Activated CD4-positive, alpha-beta T cell treated with anti-CD3 and anti-CD28 coated beads, Interleukin-2, amount 50 U/mL, for 24 hours (primary cell): ENCODE data around the gene WDR62.

Experiments used
- DNase-seq, 2 donors: peaks; one replicate each; pipeline ENCODE4 v3.0.0-alpha.2; 2020; ENCODE audit warnings: low read depth in 1 of 2, low spot score in 1 of 2

WDR62 gene

GRCh38 chr19:36054733-36055686, at the start of gene WDR62:
TSS of gene WDR62 (plus strand) at chr19:36054897. CDS start at chr19:36054972, 75 bp downstream.
- peak; percentile 93 to 94 for DNase-seq

GRCh38 chr19:36006955-36007354, 47.7 kb upstream of the WDR62 start:
- no peak for DNase-seq

GRCh38 chr19:36008336-36008978, 46.2 kb upstream of the WDR62 start, which contains the start of gene SYNE4:
TSS of gene SYNE4 (minus strand) at chr19:36008813. CDS start at chr19:36008681, 132 bp downstream.
- DNase-seq = no peak

- DNase-seq = peak in 1 of 2 donors; percentile 30
Measured at GRCh38 chr19:36009220-36009619, 45.5 kb upstream of the WDR62 start.

GRCh38 chr19:36009633-36010379, 44.9 kb upstream of the WDR62 start:
- DNase-seq = no peak

GRCh38 chr19:36010402-36010801, 44.3 kb upstream of the WDR62 start:
- DNase-seq = no peak

GRCh38 chr19:36013280-36014011, 41.3 kb upstream of the WDR62 start:
- no peak for DNase-seq

- DNase-seq = peak; percentile 99
Measured at GRCh38 chr19:36014012-36014924, 40.4 kb upstream of the WDR62 start, which contains the start of gene ALKBH6. TSS of gene ALKBH6 (minus strand) at chr19:36014213. CDS start at chr19:36013397, 816 bp downstream.

GRCh38 chr19:36019061-36019670, 35.5 kb upstream of the WDR62 start:
- no peak for DNase-seq

GRCh38 chr19:36023432-36023831, 31.3 kb upstream of the WDR62 start:
- no peak for DNase-seq

- no peak for DNase-seq
Measured at GRCh38 chr19:36025541-36025940, 29.2 kb upstream of the WDR62 start.

- no peak for DNase-seq
Measured at GRCh38 chr19:36026091-36026876, 28.4 kb upstream of the WDR62 start.

- no peak for DNase-seq
Measured at GRCh38 chr19:36027696-36028095, 27.0 kb upstream of the WDR62 start.

GRCh38 chr19:36028313-36029041, 26.2 kb upstream of the WDR62 start:
- no peak for DNase-seq

- DNase-seq = no peak
Measured at GRCh38 chr19:36030264-36031148, 24.2 kb upstream of the WDR62 start.

GRCh38 chr19:36031308-36031707, 23.4 kb upstream of the WDR62 start:
- no peak for DNase-seq
